ENCODE data around the gene PARP8.
"Not testable (repeated sequence)": the region's sequence is repeated elsewhere in the genome, so short reads cannot be mapped to it uniquely, and the experiment has no call there.

The PARP8 gene

DNA sequence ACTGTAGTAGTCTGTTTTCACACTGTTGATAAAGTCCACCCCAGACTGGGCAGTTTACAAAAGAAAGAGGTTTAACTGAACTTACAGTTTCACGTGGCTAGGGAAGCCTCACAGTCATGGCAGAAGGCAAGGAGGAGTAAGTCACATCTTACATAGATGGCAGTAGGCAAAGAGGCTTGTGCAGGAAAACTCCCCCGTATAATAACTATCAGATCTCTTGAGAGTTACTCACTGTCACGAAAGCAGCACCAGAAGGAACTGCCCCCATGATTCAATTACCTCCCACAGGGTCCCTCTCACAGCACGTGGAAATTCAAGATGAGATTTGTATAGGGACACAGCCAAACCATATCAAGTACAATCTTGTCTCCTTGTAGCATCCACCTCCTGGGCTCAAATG is 21.1 kb downstream of the PARP8 start:
- no peak for DNase-seq (ENCODE audit: low read depth)

DNA sequence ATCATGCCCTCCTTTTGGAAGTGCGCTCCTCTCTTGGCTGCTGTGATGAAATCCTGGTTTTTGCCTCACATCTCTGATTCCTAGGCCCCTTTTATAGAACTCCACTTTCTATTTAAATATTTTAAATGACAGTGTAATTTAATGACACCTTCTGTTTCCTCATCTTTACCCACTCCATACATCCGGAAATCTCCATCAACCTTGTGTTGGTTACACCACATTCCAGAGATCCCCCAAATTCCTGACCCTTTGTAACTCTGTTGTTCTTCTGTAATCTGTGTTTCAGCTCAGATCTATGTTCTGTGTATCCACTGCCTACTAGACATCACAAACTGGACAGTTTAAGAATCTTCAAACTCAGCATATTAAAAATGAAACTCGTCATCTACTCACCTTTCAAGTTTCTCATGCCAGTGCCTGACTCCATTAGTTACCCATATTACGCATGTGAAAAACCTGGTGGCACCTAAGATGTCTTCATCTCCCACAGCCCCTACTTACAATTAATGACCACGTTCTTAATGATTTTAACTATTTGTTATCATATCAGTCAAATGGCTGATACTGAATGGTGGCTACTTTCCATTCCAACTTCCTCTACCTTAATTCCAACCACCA is 25.1 kb downstream of the PARP8 start:
- no peak for DNase-seq (ENCODE audit: low read depth)

DNA sequence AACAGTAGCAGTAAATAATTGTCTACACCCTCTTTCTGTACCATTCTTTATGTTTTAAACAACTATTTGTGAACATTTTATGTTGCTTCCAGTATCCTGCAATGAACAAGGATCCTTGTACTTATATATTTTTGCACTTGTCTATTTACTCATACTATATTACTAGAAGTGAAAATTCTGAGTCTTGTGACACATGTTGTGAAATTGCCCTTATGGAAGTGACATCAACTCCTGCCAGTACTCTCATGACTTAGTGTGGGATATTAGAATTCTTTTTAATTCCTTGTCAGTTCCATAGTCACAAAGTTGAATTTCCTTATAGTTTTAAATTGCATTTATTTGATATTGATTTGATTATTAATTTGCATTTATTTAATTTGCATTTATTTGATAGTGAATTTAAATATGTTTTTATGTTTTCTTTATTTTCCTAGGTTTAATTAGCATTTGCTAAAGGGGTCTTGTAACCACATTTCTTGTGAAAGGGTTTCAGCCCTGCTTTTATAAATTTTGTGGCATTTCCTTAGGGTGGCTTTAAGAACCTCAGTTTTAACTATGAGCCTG is 27.7 kb downstream of the PARP8 start:
- no peak for DNase-seq (ENCODE audit: low read depth)

DNA sequence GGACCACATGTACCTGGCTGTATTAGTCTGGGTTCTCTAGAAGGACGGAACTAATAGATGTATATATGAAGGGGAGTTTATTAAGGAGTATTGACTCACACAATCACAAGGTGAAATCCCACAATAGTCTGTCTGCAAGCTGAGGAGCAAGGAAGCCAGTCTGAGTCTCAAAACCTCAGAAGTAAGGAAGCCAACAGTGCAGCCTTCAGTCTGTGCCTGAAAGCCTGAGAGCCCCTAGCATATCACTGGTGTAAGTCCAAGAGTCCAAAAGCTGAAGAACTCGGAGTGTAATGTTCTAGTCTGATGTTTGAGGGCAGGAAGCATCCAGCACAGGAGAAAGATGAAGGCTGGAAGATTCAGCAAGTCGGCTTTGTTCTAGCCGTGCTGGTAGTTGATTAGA is 28.2 kb downstream of the PARP8 start:
- not testable (repeated sequence) for DNase-seq (ENCODE audit: low read depth)

DNA sequence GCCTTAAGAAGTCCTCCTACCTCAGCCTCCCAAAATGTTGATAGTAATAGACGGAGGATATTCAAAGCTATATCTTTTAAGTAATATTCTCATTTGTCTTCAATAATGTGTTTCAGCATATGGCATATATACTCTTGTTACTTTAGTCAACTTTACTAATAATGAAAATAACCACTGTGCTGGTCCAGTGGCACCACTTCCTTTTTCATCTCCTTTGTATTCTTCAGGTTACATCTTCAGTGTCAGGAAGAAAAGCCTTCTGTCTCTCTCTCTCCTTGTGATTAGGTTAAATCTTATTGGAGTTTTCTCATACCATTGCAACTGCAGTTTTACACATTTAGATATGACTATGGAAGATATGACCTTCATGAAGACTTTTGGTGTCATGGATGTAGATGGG is 31.3 kb downstream of the PARP8 start:
- no peak for DNase-seq (ENCODE audit: low read depth)

DNA sequence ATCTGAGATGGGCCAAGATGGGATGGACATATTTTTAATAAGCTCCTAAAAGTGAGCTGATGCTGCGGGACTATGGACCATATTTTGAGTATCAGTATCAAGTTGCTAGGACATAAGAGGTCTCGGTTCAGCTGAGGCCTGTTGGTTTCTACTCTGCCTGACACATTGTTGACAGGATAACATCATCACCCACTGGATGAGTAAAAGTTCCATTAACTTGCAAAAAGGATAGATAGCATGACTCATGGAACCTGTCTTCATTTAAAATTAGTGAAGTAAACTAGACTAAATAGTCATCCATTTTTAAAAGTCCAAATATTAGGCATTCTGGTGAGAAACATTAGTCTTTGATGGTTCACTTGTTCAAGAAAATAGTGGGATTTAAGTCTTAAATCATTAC is 33.3 kb downstream of the PARP8 start:
- no peak for DNase-seq (ENCODE audit: low read depth)

DNA sequence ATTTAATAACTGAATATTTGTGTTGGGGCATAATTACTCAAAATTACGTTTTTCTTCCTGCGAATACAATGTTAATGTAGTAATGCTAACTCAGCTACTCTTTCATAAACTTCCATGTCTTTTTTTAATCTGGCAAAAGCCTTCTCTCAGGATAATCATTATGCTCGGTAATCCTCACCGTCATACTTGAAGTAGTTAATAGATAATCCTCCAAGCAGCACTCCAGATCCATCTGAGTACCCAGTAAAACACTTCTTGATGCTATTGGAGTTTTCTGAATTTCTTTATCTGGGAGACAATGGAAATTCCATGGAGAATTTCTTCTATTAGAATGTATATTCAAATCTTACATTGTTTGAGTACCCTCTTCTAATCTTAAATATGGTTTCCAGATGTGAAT is 34.3 kb downstream of the PARP8 start:
- DNase-seq (ENCODE audit: low read depth), result no peak

DNA sequence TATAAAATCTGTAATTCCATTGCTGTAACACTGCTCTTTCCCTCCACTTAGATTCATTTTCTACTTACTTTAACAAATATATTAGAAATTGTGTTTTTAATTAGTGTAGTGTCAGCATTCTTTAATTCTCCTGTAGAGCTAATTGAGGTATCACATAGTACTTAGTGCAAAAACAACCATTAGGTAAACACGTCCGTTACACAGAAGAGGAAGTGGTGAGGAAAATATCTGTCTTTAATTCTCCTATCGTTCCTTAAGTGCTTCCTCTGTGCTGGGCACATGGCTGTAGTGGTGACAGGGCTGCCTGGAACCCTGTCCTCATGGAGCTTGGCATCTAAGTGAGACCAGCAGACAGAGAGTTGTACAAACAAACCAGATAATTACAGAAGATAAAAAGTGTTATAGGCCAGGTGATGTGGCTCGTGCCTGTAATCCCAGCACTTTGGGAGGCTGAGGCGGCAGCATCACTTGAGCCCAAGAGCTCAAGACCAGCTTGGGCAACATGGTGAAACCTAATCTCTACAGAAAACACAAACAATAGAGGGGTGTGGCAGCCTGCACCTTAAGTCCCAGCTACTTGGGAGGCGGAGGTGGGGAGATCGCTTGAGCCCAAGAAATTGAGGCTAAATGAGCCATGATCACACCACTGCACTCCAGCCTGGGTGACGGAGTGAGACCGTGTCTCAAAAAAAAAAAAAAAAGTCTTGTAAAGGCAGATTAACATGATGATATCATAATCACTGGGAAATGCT is 36.4 kb downstream of the PARP8 start:
- DNase-seq (ENCODE audit: low read depth), result no peak

DNA sequence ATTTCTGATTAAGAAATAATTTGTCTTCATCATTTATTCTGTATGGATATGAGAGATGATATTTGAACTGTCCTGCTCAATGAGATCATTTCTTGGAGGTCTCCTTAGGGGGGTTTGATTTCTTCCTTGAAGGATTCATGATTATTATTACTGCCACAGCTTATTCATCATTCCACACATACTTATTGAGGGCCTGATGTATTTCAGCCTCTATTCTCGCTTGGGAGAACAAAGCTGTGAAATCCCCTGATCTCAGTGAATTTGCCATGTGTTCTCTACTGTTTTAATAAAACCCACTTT is 36.9 kb downstream of the PARP8 start:
- DNase-seq (ENCODE audit: low read depth), result no peak

DNA sequence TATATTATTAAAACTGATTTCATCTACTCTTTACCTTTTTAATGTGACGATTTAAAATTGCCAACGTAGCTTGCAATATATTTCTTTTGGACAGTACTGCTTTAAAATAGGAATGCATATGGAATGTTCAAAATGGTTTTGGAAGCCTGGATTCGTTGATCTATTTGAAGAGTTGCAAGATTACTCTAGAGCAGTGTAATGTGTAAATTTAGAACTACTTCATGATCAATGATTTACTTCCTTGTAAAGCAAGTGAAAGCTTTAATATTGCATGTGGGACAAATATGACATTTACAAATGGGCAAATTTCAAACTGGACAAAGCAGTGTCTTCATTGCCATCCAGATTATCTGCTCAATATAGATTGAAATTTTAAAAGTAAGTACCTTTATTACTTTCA is 38.3 kb downstream of the PARP8 start:
- DNase-seq (ENCODE audit: low read depth), result no peak

DNA sequence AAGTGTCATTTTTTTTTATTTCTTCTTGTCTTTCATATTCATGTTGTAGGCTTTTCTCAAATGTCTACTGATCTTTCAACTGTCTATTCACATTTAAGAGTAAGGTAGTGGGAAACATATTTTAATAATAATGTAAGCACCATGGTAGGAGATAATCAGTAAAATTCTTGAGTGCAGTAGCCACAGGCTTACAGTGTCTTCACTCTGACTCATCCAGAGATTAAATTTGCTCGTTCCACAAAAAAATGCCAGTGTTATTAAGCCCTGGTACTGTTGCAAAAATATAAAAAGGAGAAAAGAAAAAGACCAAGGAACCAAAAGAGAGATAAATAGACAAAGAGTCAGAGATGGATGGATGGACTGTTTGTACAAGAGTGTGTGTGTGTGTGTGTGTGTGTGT is 43.0 kb downstream of the PARP8 start:
- no peak for DNase-seq (ENCODE audit: low read depth)

DNA sequence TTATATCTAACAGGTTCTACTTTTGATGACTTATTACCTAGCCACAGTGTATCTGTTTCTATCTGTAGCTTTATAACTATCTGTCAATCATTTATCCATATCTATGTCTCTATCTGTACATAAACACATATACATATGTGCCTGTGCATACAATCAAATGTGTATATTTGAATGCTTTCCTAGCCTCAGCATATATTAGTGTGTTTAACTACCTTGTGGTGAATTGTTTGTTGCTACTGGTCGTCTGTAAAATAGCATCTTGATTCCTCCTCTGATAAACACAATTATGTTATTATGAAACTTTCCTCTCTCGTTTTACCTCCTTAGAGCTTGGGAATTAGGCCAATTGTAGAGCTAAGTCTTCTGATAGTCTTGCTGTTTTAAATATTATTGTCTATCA is 44.4 kb downstream of the PARP8 start:
- DNase-seq (ENCODE audit: low read depth), result no peak

DNA sequence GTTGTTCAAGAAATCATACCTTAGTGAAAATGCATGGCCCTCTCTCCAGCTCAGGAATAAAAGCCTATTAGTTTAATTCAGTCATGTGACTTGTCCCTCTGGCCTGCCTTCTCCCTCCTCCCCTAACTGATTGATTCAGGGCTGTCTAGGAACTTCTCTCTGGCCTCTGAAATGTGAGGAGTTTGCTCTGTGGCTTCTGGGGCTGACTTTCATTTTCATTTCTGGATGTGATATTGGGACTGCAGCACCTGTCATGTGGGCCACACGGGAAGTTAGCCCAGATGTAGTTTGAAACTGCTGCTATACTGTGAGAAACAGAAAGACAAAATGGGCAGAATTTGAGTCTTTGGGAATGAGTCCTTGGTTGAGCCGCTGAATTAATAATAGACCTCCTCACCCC is 44.8 kb downstream of the PARP8 start:
- DNase-seq (ENCODE audit: low read depth), result peak; percentile 12

DNA sequence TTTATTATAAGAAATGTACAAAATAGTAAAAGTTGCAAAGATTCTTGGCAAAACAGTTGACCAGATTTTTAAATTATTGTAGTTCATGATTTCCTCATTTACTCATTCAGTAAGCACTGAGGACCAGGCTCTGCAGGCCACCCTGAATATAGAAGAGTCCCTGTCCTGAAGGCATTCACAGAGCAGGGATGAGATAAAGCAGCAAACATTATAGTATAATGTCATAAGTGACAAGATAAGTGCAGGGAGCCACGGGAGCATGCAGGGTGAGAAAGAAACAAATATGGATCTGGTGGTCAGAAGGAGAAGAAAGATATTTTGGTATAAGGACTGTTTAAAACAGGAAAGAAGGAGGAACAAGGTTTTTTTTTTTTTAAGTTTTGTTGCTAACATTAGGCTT is 46.0 kb downstream of the PARP8 start:
- DNase-seq (ENCODE audit: low read depth), result no peak

DNA sequence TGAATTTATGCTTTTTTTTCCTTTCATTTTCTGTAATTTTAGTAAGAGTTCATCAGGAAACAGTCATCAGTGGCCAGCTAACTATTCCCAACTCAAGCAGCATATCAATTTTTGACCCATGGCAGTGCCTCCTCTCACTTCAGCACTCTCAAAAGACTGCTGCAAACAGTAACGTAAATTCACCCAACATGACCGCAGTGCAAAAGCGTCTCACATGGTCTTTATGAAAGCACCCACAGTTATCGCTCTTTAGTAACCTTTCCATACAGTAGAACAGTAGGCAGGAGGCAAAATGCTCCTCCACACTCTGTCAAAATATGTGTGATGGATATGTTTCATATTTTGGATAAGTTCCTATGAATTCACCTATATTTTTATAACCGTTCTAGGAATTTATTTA is 48.6 kb downstream of the PARP8 start:
- DNase-seq (ENCODE audit: low read depth), result no peak

DNA sequence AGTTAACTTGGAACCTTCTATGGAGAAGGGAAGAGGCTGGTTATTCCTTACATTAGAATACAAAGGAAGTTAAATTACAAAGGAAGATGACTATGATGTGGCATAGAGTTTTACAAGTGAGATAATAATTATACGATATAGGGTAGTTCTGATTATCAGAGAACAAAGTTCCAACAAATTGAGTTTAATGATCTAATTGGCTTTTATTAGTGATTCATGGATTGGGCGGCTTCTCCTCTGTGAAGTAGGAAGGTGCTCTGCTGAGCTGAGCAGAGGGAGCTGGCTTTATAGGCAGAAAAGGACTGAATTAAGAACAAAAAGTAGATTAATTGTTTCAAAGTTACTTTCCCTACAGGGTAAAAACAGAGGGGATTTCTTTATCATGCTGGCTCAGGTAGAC is 49.7 kb downstream of the PARP8 start:
- no peak for DNase-seq (ENCODE audit: low read depth)

DNA sequence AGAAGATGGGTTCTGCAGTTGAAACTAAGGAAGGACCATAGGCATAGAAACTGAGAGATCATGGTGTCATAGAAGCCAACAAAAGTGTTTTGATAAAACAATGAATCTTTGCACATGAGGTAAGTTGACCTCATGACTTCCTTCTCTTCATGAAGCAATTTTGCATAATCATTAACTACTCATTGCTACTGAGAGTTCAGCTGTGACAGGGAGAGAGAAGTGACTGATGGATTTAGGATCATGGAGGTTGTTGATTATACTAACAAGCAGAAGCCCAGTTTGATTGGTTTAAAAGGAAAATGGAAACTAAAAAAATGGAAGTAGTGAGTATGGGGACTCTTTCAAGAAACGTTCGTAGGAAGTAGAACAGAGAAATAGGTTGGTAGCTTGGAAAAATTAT is 51.2 kb downstream of the PARP8 start:
- DNase-seq (ENCODE audit: low read depth), result no peak

DNA sequence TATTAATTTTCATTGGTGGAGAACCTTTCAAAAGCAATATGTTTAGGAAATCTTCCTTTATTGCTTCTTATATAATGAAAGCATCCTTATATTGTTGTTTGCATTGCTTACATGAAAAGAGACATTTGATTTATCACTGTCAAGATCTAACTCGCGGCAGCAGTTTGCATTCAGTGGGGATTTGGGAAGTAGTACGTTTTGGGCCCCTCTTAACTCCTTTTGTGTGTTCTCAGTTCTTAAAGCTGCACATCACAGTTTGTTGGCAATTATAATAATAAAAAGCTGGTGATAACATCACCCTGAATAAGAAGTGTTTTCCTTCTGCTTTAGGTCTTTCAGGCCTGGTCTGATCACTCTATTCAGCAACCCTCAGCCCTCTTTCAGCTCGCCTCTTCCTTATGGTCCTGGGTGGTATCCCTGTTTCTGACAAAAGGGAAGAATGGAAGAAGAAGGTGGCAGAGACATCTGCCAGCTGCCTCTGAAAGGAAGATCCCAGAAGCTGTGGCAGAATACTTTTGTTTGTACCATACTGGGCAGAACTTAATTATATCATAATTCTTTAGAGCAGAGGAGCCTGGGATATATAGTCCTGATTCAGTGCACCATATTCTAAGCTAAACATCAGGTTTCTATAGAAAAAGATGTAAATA is 53.7 kb downstream of the PARP8 start:
- no peak for DNase-seq (ENCODE audit: low read depth)

DNA sequence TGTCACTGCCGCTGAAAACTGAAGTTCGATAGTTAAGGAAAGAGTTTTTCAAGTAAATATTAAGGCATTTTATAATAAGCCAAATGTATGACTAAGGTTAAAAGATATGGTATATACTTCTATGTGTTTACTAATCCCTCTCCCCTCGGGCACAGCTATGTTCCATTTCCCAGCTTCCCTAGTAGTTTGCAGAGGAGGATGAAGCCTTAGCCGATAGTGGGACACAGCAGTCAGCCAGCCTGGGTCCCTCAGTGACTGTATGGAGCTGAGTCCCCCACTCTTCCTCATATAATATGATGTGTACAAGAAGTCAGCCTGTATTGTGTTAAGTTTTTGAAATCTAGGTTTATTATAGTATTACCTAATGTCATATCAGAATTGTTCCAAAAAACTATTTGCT is 55.8 kb downstream of the PARP8 start:
- no peak for DNase-seq (ENCODE audit: low read depth)

DNA sequence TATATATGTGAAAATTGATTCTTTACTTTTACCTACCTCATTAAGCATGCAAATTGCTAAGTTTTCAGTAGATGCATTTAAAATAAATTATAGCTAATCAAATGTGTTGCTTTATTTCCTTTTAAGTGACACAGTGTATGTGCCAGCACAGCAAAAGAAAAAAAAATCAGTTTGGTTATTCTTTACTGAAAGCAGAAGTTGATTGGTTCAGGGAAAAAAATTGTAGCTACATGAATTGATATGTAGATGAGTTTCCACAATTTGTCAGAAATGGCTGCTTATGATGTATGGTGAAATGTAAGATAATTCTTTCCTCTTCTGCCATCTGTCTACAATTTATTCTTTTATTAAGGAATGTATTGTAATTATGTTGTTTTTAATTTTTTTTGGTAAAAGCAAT is 57.8 kb downstream of the PARP8 start:
- no peak for DNase-seq (ENCODE audit: low read depth)

DNA sequence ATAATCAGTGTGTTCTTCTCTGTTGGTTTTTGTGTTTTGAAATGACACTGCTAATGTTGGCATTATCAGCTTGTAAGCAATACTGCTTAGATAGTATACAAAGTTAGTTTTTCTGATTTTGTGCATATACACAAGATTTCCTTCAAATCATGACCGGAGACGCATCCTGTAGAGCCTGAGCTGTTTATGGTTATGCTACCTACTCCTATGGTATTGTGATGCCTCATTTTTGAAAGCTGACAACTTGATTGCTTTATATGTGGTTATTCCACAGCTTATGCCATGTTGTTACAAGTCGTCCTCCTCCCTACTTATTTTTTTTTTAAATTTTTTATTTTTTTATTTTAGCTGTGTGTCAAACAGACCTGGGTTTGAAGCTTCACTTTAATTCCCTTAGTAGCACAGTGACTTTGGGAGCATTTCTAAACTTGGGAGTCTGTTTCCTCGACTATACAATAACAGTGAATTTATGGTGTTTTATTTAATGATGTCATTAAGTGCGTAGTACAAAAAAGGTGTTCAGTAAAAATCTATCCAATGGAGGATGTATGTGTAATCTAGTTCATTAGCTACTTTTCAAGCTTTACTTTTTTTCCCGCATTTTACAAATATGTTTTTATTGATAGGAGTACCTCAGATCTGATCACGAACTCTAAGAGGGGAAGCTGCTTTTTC is 59.5 kb downstream of the PARP8 start:
- DNase-seq (ENCODE audit: low read depth), result no peak

DNA sequence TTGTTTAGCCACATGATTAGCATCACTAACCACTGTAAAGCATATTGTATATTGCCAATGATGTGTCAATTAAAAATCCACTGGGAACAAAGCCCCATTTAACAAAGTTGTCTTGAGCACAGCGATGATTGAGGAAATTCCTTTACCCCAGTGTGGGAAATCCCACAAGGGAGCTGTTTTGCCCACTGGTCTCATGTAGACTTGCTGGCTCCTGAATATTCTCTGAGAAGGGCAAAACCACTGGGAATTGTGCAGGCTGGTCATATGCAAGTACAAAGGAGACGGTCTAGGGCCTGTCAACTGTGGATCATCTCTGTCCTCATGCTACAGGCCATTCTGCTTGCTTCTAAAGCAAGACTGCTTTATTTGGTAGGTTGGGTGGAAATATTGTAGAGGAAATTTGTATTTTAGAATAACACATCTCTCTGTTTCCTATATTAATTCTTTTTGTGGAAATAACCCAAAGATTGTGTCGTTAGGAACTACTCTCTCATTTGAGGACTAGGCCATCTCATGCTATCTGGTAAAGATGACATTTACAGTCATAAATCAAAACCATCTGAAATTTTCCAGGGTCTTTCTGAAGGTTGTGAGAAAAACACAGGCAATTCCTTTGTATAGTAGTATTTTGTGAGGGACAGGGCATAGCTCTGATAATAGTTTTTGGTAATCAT is 60.2 kb downstream of the PARP8 start:
- no peak for DNase-seq (ENCODE audit: low read depth)

DNA sequence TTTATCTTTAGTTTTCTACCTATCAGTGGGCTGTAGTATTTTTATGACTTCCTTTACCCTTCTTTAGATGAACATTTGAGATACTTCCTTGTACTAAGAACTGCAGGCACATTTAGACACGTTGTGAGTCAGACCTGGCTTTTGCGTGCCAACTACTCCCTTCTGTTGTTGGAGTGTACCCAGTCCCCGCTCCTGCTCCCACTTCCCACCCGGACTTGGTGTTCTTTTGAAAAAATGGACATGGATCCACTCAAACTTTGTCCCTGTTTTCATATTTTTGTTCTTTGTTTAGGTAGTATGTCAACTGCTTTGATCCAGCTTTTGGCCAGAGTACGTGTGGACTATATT is 60.7 kb downstream of the PARP8 start:
- DNase-seq (ENCODE audit: low read depth), result no peak

Data from stimulated activated CD8-positive, alpha-beta memory T cell treated with anti-CD3 and anti-CD28 coated beads, Interleukin-4, amount 100 ng/mL, for 24 hours (primary cell).